SK-N-SH treated with all-trans-retinoic acid at 6 μM for 48 hours (cell line): ENCODE measurements around the gene ATP5PF.

Source experiments
- ATAC-seq: fragments of 200-7000 bp; cut with Tn5 transposase; 3 replicates; pipeline ENCODE4 v1.9.1; 2020; ENCODE audit warnings: mild to moderate bottlenecking, moderate library complexity
- ARNTL ChIP-seq: fragments of 450-650 bp; formaldehyde crosslinking; IDR thresholded peaks from 2 replicates; pipeline ENCODE4 v1.5.0; 2020; ENCODE audit warnings: low read depth, mild to moderate bottlenecking, moderate library complexity, borderline replicate concordance
- BACH2 ChIP-seq: fragments of 250-450 bp; sonication (Bioruptor Pico); IDR thresholded peaks from 2 replicates; pipeline ENCODE4 v1.9.0; 2021; ENCODE audit warnings: mild to moderate bottlenecking, borderline replicate concordance
- ESRRG ChIP-seq: fragments of 250-450 bp; sonication (Bioruptor Pico); IDR thresholded peaks from 2 replicates; pipeline ENCODE4 v1.6.1; 2021; ENCODE audit warnings: mild to moderate bottlenecking
- GLIS3 ChIP-seq: fragments of 250-450 bp; sonication (Bioruptor Pico); IDR thresholded peaks from 2 replicates; pipeline ENCODE4 v1.5.0; 2020; ENCODE audit warnings: mild to moderate bottlenecking, moderate library complexity
- ISL1 ChIP-seq: fragments of 250-450 bp; sonication (Bioruptor Pico); IDR thresholded peaks from 2 replicates; pipeline ENCODE4 v2.1.2; 2022; ENCODE audit warnings: mild to moderate bottlenecking, moderate library complexity
- OSR1 ChIP-seq: fragments of 250-450 bp; sonication (Bioruptor Pico); IDR thresholded peaks from 2 replicates; pipeline ENCODE4 v1.8.0; 2022; ENCODE audit warnings: moderate library complexity, mild to moderate bottlenecking, inconsistent platforms
- PPARA ChIP-seq: fragments of 250-450 bp; sonication (Bioruptor Pico); IDR thresholded peaks from 2 replicates; pipeline ENCODE4 v1.5.0; 2020; ENCODE audit warnings: mild to moderate bottlenecking, borderline replicate concordance
- RARB ChIP-seq: fragments of 250-450 bp; sonication (Bioruptor Pico); IDR thresholded peaks from 2 replicates; pipeline ENCODE4 v1.8.0; 2021; ENCODE audit warnings: mild to moderate bottlenecking, moderate library complexity
- SNAI2 ChIP-seq: fragments of 250-450 bp; sonication (Bioruptor Pico); IDR thresholded peaks from 2 replicates; pipeline ENCODE4 v1.5.0; 2020; ENCODE audit warnings: mild to moderate bottlenecking, moderate library complexity
- TCF4 ChIP-seq: fragments of 250-450 bp; sonication (Bioruptor Pico); IDR thresholded peaks from 2 replicates; pipeline ENCODE4 v1.8.0; 2021; ENCODE audit warnings: mild to moderate bottlenecking, moderate library complexity, borderline replicate concordance
- TOX ChIP-seq: fragments of 250-450 bp; sonication (Bioruptor Pico); IDR thresholded peaks from 2 replicates; pipeline ENCODE4 v1.8.0; 2021; ENCODE audit warnings: mild to moderate bottlenecking, moderate library complexity, borderline replicate concordance
- ZC3H10 ChIP-seq: fragments of 250-450 bp; sonication (Bioruptor Pico); IDR thresholded peaks from 2 replicates; pipeline ENCODE4 v1.5.1; 2021; ENCODE audit warnings: mild to moderate bottlenecking, moderate library complexity
- ZFP30 ChIP-seq: fragments of 450-650 bp; formaldehyde crosslinking; IDR thresholded peaks from 2 replicates; pipeline ENCODE4 v1.5.0; 2022; ENCODE audit warnings: mild to moderate bottlenecking, moderate library complexity
- ZNF565 ChIP-seq: fragments of 450-650 bp; formaldehyde crosslinking; conservative IDR thresholded peaks from 2 replicates; pipeline ENCODE4 v1.5.0; 2020; ENCODE audit warnings: low read depth, mild to moderate bottlenecking, moderate library complexity
- ZNF8 ChIP-seq: fragments of 450-650 bp; formaldehyde crosslinking; IDR thresholded peaks from 2 replicates; pipeline ENCODE4 v1.5.0; 2020; ENCODE audit warnings: mild to moderate bottlenecking, moderate library complexity
- TF ChIP-seq, protein P1 (sequence below): fragments of 250-450 bp; sonication (Bioruptor Pico); IDR thresholded peaks from 2 replicates; pipeline ENCODE4 v1.8.0; 2021; ENCODE audit warnings: low read depth, mild to moderate bottlenecking, moderate library complexity, borderline replicate concordance
- TF ChIP-seq, protein P2 (sequence below): fragments of 250-450 bp; sonication (Bioruptor Pico); IDR thresholded peaks from 2 replicates; pipeline ENCODE4 v1.5.1; 2020; ENCODE audit warnings: low read depth, mild to moderate bottlenecking, moderate library complexity
- TF ChIP-seq, protein P3 (sequence below): fragments of 250-450 bp; sonication (Bioruptor Pico); IDR thresholded peaks from 2 replicates; pipeline ENCODE4 v1.8.0; 2020; ENCODE audit warnings: mild to moderate bottlenecking, moderate library complexity, borderline replicate concordance
- TF ChIP-seq, protein P4 (sequence below): fragments of 250-450 bp; sonication (Bioruptor Pico); IDR thresholded peaks from 2 replicates; pipeline ENCODE4 v1.5.1; 2021; ENCODE audit warnings: mild to moderate bottlenecking, moderate library complexity

ATP5PF gene

DNA sequence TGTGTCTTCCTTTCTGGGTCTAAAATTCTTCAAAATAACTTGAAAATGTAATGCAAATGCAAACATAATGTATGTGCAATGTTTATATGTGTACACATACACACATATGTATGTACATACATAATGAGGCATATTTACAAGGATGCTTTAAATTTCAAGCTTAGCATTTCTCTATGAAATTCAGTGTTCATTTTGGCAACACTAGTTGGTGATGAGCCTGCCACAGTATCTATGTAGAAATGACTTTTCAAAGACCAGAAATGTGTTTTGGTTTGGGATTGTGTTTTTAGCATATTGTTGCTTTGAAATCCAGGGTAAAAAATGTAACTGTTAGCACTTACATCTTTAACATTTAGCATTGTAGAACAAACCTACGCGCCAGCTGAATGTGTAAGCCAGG is 10.2 kb upstream of the ATP5PF start (continued):
- TF ChIP-seq, protein P1, sequence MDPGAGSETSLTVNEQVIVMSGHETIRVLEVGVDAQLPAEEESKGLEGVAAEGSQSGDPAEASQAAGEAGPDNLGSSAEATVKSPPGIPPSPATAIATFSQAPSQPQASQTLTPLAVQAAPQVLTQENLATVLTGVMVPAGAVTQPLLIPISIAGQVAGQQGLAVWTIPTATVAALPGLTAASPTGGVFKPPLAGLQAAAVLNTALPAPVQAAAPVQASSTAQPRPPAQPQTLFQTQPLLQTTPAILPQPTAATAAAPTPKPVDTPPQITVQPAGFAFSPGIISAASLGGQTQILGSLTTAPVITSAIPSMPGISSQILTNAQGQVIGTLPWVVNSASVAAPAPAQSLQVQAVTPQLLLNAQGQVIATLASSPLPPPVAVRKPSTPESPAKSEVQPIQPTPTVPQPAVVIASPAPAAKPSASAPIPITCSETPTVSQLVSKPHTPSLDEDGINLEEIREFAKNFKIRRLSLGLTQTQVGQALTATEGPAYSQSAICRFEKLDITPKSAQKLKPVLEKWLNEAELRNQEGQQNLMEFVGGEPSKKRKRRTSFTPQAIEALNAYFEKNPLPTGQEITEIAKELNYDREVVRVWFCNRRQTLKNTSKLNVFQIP (CRISPR knock-in tag) = no peak

DNA sequence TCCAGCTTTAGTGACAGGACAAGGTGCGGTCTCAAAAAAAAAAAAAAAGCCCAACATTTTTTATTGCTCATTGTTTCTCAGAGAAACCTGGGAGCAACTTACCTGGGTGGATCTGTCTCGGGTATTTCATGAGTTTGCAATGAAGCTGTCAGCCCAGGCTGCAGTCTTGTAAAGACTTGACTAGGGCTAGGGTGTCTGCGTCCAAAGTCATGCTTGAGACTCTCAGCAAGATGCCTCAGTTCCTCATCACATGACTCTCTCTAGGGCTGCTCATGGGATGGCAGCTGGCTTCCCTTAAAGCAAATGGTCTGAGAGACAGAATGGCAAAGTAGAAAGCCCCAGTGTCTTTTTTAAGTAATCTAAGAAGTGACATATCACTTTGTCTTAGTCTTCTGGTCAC is 8.2 kb upstream of the ATP5PF start:
- ATAC-seq = no peak
- no peak for TF ChIP-seq BACH2 (CRISPR knock-in tag)
- no peak for TF ChIP-seq ISL1 (CRISPR knock-in tag)
- TF ChIP-seq, protein P2, sequence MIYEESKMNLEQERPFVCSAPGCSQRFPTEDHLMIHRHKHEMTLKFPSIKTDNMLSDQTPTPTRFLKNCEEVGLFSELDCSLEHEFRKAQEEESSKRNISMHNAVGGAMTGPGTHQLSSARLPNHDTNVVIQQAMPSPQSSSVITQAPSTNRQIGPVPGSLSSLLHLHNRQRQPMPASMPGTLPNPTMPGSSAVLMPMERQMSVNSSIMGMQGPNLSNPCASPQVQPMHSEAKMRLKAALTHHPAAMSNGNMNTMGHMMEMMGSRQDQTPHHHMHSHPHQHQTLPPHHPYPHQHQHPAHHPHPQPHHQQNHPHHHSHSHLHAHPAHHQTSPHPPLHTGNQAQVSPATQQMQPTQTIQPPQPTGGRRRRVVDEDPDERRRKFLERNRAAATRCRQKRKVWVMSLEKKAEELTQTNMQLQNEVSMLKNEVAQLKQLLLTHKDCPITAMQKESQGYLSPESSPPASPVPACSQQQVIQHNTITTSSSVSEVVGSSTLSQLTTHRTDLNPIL = no peak
- no peak for TF ChIP-seq TCF4 (CRISPR knock-in tag)
- TF ChIP-seq ZNF8 (CRISPR knock-in tag) = no peak
- TF ChIP-seq RARB (CRISPR knock-in tag) = no peak
- TF ChIP-seq, protein P3, sequence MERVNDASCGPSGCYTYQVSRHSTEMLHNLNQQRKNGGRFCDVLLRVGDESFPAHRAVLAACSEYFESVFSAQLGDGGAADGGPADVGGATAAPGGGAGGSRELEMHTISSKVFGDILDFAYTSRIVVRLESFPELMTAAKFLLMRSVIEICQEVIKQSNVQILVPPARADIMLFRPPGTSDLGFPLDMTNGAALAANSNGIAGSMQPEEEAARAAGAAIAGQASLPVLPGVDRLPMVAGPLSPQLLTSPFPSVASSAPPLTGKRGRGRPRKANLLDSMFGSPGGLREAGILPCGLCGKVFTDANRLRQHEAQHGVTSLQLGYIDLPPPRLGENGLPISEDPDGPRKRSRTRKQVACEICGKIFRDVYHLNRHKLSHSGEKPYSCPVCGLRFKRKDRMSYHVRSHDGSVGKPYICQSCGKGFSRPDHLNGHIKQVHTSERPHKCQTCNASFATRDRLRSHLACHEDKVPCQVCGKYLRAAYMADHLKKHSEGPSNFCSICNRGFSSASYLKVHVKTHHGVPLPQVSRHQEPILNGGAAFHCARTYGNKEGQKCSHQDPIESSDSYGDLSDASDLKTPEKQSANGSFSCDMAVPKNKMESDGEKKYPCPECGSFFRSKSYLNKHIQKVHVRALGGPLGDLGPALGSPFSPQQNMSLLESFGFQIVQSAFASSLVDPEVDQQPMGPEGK (CRISPR knock-in tag) = no peak
- TF ChIP-seq, protein P1 (CRISPR knock-in tag) = no peak
- TF ChIP-seq ARNTL (CRISPR knock-in tag) = no peak
- no peak for TF ChIP-seq ESRRG (CRISPR knock-in tag)
- no peak for TF ChIP-seq PPARA (CRISPR knock-in tag)
- TF ChIP-seq SNAI2 (CRISPR knock-in tag) = no peak
- TF ChIP-seq ZNF565 = no peak
- no peak for TF ChIP-seq GLIS3
- no peak for TF ChIP-seq TOX

DNA sequence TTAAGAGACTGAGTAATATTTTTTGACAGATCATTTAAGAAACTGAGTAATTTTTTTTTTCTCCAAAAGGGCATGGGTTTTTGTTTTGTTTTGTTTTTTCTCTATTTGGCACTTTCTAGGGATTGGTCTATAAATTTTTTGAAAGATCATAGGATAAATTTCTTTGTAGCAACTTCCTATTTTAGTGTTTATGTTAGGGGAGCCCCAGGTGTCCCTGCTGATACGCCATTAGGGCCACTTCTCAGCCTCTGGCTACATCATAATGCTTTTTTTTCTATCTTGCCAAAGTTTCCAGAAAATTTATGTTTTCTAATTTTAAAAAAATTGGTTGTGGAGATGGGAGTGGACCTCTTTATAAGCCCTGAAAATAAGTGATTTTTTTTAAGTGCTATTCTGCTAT is 2.7 kb upstream of the ATP5PF start:
- no peak for ATAC-seq
- no peak for TF ChIP-seq RARB (CRISPR knock-in tag)

DNA sequence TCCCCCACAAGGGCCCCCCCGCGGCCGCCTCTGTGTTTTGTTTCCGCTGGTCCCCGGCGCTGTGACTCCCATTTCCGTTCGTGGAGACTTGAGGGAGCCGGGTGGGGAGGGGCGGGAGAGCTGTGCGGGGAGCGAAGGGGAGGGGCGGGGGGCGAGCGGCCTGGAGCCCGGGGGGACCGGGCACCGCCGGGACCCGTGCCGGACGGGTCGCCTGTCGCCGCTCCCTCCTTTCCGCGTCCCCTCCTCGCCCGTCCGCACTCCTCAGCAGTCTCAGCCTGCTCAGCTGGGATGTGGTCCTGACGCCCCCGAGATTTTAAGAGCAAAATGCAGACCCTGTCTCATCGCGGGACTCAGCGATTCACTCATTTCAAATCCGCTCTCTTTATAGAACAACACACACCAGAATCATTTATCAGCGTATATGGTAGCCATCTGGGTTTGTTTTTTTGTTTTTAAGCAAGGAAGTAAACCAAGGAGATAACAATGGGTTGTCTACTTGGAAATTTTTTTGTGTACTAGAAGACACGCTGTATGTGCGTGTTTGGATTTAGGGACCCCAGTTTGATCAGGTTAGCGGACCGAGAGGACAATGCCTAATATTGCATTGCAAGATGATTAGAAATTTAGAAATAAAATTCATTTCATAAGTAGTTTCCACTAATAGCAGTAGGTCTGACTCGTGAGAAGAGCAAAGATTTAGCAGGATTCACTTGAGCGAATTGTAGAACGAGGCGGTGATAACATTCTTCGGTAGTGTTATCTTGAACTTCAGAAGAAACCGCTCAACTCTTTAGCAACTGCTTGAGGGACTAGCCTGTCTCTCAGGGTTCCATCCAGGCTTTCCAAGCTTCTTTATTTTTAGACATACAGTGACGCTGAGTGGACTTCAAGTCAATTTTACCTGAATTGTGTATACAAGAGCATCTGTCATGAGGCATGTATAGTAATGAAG is 1.2 kb upstream of the ATP5PF start:
- TF ChIP-seq ZNF8 (CRISPR knock-in tag) (no peak), ZC3H10 (CRISPR knock-in tag) (no peak), OSR1 (no peak), RARB (CRISPR knock-in tag) (no peak), TOX (no peak), ZFP30 (CRISPR knock-in tag) (no peak), SNAI2 (CRISPR knock-in tag) (no peak), BACH2 (CRISPR knock-in tag) (no peak), PPARA (CRISPR knock-in tag) (no peak)
- TF ChIP-seq, protein P2 = no peak
- TF ChIP-seq, protein P1 (CRISPR knock-in tag) = no peak
- TF ChIP-seq, protein P4, sequence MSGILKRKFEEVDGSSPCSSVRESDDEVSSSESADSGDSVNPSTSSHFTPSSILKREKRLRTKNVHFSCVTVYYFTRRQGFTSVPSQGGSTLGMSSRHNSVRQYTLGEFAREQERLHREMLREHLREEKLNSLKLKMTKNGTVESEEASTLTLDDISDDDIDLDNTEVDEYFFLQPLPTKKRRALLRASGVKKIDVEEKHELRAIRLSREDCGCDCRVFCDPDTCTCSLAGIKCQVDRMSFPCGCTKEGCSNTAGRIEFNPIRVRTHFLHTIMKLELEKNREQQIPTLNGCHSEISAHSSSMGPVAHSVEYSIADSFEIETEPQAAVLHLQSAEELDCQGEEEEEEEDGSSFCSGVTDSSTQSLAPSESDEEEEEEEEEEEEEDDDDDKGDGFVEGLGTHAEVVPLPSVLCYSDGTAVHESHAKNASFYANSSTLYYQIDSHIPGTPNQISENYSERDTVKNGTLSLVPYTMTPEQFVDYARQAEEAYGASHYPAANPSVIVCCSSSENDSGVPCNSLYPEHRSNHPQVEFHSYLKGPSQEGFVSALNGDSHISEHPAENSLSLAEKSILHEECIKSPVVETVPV = no peak
- TF ChIP-seq, protein P3 (CRISPR knock-in tag) = no peak
- peak; percentile 78 for ATAC-seq
